Brain microvascular endothelial cell (primary cell): ENCODE data around the gene AUTS2.

Experiments used
- DNase-seq: peaks from one replicate; pipeline ENCODE4 v3.0.0-alpha.2; 2020
- H3K27ac ChIP-seq: fragments of 250-450 bp; sonication (Bioruptor Pico); 2 replicates; pipeline ENCODE4 v1.5.1; 2020; ENCODE audit warnings: mild to moderate bottlenecking, moderate library complexity
- H3K27me3 ChIP-seq: fragments of 250-450 bp; sonication (Bioruptor Pico); replicated peaks from 2 replicates; pipeline ENCODE4 v1.5.1; 2020; ENCODE audit warnings: mild to moderate bottlenecking
- H3K36me3 ChIP-seq: fragments of 250-450 bp; sonication (Bioruptor Pico); replicated peaks from 2 replicates; pipeline ENCODE4 v1.5.1; 2020; ENCODE audit warnings: mild to moderate bottlenecking
- H3K4me3 ChIP-seq: 2 replicates; pipeline ENCODE4 v1.5.1; 2011; ENCODE audit warnings: low read depth, mild to moderate bottlenecking, control low read depth, low read length, moderate library complexity
- CTCF ChIP-seq: IDR thresholded peaks from 2 replicates; pipeline ENCODE4 v1.5.1; 2011; ENCODE audit warnings: low read depth, mild to moderate bottlenecking, moderate library complexity, low read length, control low read depth, inconsistent platforms; ENCODE audit errors: missing control alignments
- in situ Hi-C: cut with HindIII; loops from 2 replicates; pipeline ENCODE4 v1.10.0; 2017; ENCODE audit warnings: low sequenced_read_pairs, low pct_ligation_motif_present

Gene AUTS2

GRCh38 chr7:69732203-69732602 lies 133.9 kb downstream of the AUTS2 start:
- in situ Hi-C loops, result no loop called here
- no peak overlapping the region for H3K27ac ChIP-seq
- H3K27me3 ChIP-seq, result no peaks in the 10 kb centered on the region
- TF ChIP-seq CTCF, result no peak
- H3K36me3 ChIP-seq, result no peaks in the 10 kb centered on the region
- H3K4me3 ChIP-seq, result no peak overlapping the region
- DNase-seq, result no peak

GRCh38 chr7:69735582-69735981 lies 137.3 kb downstream of the AUTS2 start:
- DNase-seq, result no peak
- in situ Hi-C loops, result no loop called here
- Histone ChIP-seq H3K27me3 (no peaks in the 10 kb centered on the region), H3K27ac (no peak overlapping the region), H3K4me3 (no peak overlapping the region), H3K36me3 (no peaks in the 10 kb centered on the region)
- no peak for TF ChIP-seq CTCF

- Histone ChIP-seq H3K4me3 (no peak overlapping the region), H3K27me3 (no peaks in the 10 kb centered on the region), H3K36me3 (no peaks in the 10 kb centered on the region), H3K27ac (no peak overlapping the region)
- TF ChIP-seq CTCF, result no peak
- in situ Hi-C loops, result no loop called here
- DNase-seq, result no peak
Observed at GRCh38 chr7:69736126-69736810, 138.0 kb downstream of the AUTS2 start.

- in situ Hi-C loops, result no loop called here
- H3K27ac ChIP-seq, result no peak overlapping the region
- TF ChIP-seq CTCF, result no peak
- no peaks in the 10 kb centered on the region for H3K27me3 ChIP-seq
- DNase-seq, result no peak
- no peak overlapping the region for H3K4me3 ChIP-seq
- H3K36me3 ChIP-seq, result no peaks in the 10 kb centered on the region
Observed at GRCh38 chr7:69738396-69738951, 140.2 kb downstream of the AUTS2 start.

GRCh38 chr7:69739190-69739589 lies 140.9 kb downstream of the AUTS2 start:
- H3K36me3 ChIP-seq, result no peaks in the 10 kb centered on the region
- DNase-seq, result no peak
- H3K4me3 ChIP-seq, result no peak overlapping the region
- H3K27me3 ChIP-seq, result no peaks in the 10 kb centered on the region
- no peak overlapping the region for H3K27ac ChIP-seq
- in situ Hi-C loops, result no loop called here
- no peak for TF ChIP-seq CTCF
